NCI-H524 treated with DMSO at 0.1 percent for 48 hours (cell line): ENCODE data around the gene CBR1.

Source experiments
- DNase-seq: peaks from one replicate; lab custom pipeline; 2025; lab: John Stamatoyannopoulos, UW

Gene CBR1

DNA sequence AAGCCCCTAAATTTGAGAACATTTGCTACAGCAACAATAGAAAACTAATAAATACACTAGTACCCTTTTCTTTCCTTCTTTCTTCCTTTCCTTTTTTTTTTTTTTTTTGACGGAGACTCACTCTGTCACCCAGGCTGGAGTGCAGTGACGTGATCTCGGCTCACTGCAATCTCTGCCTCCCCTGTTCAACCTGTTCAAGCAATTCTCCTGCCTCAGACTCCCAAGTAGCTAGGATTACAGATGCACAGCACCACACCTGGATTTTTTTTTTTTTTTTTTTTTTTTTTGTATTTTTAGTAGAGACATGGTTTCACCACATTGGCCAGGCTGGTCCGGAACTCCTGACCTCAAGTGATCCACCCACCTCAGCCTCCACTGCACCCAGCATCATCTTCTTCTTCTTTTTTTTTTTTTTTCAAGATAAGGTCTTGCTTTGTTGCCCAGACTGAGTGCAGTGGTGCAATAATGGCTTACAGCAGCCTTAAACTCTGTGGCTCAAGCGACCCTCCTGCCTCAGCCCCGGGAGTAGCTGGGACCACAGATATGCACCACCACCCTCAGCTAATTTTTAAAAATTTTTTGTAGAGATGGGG lies 45.4 kb downstream of the CBR1 start:
- DNase-seq: no peak

GRCh38 chr21:36117286-36117741 lies 47.5 kb downstream of the CBR1 start:
- DNase-seq: no peak

- no peak for DNase-seq
Measured at GRCh38 chr21:36120304-36120888, 50.6 kb downstream of the CBR1 start.
